ENCODE measurements around the gene RAB24.
"Not testable (repeated sequence)": the region's sequence is repeated elsewhere in the genome, so short reads cannot be mapped to it uniquely, and the experiment has no call there.

Gene RAB24

GRCh38 chr5:177310332-177310731 lies 6.8 kb upstream of the RAB24 start:
- no peak for DNase-seq

GRCh38 chr5:177309351-177310191 lies 6.1 kb upstream of the RAB24 start:
- DNase-seq = peak; percentile 61

- DNase-seq = no peak
These were observed 5.2 kb upstream of the RAB24 start for GRCh38 chr5:177308740-177309139.

DNA sequence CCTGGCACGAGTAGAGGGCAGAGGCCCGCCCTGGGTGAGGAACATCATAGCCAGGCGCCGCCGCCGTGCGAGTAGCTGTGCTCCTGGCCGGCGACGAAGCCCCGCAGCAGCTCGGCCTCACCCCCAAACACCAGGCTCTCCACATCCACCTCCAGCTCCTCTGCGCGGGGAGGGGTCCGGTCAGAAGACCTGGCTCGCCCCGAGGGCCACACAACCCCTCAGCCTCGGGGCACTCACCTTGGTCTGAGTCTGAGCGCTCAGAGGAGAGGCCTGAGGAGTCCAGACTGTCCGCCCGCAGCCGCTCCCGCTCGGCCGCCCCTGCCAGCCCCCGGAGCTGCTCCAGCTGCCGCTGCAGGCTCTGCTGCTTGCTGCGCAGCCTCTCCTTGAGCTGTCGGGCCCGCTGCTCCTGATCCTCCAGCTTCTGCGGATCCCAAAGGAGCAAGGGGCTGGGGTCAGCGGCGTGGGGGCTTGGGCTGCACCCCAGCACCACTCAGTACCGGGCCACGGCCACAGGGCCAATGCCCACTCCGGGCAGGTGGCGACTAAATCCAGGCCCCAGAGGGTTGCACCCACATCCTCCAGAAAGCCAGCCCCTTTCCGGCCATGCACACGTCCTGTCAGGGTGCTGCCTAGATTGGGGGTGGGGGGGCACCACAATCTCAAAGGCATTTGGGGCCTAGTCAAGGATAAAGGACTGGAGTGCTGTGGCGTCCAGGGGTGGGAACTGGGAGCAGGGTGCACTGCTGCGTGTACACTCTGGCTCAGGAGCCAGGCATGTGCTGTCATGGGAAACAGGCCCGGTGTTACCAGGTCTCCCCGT lies 4.2 kb upstream of the RAB24 start:
- no peak for DNase-seq

DNA sequence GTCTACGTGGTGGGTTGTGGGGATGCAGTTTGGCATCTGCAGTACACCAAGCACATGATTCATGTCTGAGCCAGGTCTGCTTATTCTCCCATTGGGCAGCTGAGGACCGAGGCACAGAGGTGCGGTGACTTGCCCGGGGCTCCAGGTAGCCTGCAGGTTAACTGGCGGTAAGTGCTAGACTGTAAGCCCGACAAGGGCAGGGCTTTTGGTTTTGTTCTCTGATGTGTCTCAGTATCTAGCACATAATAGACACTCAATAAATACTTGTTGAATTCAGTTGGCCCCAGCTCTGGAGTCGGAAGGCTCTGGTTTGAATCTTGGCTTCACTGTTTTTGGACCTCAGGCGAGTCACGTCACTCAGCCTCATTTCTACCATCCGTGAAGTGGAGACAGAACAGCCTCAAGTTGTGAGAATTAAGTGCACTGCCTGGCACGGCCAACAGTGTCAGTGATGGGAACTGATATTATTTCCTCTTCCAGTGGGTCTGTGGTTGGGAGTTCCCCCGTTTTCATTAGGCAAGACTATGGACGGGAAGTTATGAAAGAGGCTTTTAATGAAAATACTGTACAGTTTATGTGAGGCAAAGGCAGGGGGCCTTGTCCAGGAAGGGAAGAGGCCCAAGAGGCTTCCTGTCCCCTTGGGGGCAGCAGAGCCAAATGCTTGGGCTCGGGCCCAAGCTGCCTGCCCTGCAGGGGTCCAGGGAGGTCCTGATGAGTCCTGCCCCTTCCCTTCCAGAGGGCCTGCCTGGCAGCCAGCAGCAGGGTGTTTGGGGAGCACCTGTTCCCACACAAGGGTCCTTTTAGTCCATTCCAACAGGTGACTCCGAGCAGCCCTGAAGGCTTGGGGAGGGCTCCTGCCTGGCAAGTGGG lies 3.4 kb upstream of the RAB24 start:
- DNase-seq = no peak

DNA sequence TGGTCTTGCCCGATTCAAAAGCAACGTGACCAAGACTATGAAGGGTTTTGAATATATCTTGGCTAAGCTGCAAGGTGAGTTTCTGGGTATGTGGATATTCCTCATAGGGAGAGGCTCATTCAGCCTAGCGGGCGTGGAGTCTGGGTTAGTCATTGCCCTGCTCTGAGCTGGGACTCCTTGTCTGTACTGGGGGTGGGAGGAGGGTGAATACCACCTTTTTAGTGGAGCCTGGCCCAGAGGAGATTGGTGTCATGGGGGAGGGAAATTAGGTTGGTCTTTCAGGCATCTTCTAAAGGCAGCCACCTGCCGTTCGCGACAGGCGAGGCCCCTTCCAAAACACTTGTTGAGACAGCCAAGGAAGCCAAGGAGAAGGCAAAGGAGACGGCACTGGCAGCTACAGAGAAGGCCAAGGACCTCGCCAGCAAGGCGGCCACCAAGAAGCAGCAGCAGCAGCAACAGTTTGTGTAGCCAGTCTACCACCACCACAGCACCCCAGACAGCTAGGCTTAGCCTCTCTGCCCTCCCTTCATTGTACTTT lies 2.7 kb upstream of the RAB24 start:
- DNase-seq = not testable (repeated sequence)

DNA sequence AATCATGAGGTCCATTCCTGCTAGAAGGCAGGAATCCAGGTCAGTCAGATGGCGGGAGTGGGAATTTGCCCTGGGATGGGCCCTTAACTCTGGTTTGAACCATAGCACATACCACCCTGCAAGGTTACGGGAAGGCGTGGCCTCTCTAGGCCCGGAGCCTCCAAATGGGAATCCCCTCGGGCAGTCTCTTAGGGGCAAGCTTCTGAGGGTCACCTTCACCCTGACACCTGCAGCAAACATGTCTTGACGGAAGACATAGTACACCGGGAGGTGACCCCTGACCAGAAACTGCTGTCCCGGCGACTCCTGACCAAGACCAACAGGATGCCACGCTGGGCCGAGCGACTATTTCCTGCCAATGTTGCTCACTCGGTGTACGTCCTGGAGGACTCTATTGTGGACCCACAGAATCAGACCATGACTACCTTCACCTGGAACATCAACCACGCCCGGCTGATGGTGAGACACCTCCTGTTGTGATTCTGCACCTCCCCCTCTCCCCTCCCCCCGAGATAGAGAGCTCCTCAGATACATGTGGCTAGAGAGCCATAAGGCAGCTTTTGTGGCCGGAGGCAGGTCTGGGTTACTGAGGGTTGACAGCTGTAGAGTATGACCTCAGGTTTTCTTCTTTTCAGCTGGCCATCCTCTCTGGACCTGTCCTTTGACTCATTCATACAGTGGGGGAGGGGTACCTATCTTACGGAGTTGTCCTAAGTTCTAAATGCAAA lies 1.0 kb upstream of the RAB24 start:
- no peak for DNase-seq

DNA sequence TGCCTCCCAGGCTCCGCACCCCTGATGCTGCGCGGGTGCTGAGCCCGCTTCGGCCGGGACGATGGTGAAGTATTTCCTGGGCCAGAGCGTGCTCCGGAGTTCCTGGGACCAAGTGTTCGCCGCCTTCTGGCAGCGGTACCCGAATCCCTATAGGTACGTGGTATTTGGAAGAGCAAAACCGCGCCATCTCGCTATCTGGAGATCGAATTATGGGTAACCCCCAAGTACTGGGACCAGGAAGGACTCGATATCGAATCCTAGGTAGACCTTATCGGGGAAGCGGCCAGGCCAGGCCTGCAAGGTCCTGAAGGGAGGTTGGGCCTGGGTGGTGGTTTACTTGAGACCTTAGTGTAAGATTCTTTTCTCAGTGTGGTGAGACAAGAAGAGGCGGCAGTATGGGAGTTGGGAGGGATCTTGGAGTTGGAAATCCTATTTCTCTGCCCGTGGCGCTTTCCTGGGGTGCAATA lies 439 bp upstream of the RAB24 start:
- no peak for DNase-seq

- DNase-seq = no peak
These were observed 987 bp downstream of the RAB24 start for GRCh38 chr5:177302354-177303110.

DNA sequence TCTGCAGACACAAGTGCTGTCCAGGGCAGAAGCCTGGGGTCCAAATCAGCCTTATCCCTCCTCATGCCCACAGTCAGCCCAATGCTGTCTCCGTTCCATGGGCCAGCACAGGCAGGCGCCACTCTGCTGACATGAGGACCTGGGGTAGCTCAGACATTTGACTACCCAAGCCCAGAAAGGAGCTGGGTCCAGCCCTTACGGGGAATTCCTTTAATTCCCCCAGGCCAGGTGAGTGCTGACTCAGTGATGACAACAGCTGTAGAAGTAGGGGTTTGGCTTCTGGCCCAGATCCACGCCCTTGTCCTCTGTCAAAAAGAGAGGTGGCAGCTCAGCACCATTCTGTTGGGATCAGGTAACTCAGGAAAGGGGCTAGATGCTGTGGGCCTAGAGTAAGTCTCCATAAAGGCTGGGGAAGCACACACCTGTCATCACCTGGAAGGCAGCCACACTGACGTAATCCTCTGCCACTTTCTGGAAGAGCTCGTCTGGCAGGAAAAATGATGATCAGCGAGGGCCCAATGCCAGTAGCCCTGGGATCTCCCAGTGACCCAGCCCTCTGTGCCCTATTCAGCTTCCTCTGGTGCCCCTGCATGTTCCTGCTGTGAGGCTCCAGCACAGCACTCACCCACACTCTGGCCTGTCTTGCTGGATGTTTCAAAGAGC lies 1.9 kb downstream of the RAB24 start:
- no peak for DNase-seq

- DNase-seq = no peak
These were observed 2.6 kb downstream of the RAB24 start for GRCh38 chr5:177300951-177301350.

DNA sequence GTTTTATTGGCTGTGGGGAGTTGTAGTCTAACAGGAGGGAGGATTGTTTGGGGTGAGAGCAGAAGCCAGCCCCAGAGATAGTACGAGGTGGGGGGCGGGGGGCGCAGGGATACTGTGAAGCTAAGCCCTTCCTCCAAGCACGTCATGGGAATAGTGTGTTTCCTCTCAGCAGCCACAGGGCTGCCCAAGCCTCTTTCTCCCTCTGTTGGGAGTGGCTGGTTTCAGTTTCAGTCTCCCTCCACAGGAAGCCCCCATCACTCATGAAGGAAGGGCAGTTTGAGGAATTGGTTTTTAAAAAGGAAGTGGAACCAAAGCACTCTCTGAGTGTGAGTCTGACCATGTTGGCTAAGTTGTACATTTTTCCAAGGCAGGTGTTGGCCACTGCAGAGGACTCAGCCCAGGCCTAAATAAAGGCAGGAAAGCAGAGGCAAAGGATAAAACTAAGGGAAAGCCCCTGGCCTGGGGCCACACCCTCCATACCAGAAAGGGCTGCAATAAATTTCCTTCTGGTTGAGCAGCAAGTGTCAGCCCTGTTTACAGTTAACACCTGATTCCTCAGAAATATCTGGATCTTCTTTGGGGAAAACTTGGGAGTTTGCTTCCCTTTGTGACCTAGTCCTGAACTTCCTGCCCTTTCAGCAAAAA lies 3.2 kb downstream of the RAB24 start:
- DNase-seq = peak; percentile 37

DNA sequence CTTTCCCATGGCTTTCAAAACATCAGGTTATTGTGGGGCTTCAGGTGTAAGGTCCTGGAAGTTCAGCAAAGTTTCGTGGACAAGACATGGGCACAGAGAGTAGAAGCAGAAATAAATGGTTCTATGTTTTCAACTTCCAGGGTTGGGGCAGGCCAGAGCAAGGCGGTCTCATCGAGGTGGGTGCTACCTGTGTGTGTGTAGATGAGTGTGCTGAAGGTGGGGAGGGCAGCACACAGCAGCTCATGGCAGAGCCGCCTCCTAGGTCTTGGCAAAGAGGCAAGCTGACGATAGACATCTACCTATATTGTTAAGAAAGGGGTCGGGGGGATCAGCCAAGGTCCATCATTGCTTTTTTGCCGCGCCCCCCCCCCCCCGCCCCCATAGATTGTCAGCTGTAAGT lies 3.8 kb downstream of the RAB24 start:
- DNase-seq = no peak

- no peak for DNase-seq
These were observed 5.6 kb downstream of the RAB24 start for GRCh38 chr5:177297922-177298321.

DNA sequence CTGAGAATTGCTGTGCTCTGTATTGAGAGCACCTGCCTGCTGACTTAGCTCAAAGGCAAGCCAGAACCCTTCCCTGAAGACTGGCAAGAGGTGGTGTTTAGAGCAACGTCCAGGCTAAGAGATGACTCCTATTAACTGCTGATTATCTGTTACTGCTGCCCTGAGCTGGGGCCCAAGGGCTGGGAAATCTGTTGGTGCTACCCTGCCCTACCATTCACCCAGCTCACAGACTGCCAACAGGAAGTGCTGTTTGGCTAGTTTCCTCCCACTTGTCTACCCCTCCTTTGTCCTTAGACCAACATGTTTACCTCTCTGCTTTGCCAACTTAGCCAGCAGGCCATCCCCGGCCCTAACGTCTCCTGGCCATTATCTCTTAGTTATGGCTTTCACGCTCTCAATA lies 6.9 kb downstream of the RAB24 start:
- no peak for DNase-seq

GRCh38 chr5:177295924-177296323 lies 7.6 kb downstream of the RAB24 start:
- DNase-seq = no peak

GRCh38 chr5:177294632-177295031 lies 8.9 kb downstream of the RAB24 start:
- DNase-seq = no peak

DNA sequence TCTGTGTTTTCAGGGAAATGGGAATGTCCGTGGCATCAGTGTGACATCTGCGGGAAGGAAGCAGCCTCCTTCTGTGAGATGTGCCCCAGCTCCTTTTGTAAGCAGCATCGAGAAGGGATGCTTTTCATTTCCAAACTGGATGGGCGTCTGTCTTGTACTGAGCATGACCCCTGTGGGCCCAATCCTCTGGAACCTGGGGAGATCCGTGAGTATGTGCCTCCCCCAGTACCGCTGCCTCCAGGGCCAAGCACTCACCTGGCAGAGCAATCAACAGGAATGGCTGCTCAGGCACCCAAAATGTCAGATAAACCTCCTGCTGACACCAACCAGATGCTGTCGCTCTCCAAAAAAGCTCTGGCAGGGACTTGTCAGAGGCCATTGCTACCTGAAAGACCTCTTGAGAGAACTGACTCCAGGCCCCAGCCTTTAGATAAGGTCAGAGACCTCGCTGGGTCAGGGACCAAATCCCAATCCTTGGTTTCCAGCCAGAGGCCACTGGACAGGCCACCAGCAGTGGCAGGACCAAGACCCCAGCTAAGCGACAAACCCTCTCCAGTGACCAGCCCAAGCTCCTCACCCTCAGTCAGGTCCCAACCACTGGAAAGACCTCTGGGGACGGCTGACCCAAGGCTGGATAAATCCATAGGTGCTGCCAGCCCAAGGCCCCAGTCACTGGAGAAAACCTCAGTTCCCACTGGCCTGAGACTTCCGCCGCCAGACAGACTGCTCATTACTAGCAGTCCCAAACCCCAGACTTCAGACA lies 9.5 kb downstream of the RAB24 start:
- no peak for DNase-seq

DNA sequence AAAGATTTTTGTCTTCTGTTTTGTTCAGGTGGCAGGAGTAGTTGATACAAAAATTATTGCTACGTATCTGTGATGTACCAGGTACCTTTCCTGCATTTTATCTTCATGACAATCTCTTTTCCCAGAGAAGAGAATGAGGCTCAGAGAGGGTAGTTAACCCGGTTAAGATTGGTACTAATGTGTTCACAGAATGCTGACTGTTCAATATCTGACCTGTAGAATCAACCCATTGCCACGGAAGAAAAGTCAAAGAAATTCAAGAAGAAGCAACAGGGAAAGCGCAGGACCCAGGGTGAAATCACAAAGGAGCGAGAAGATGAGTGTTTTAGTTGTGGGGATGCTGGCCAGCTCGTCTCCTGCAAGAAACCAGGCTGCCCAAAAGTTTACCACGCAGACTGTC lies 11.8 kb downstream of the RAB24 start:
- no peak for DNase-seq
